ENCODE data around the gene RPP40. TPM values are rescaled to one million over a fixed set of nuclear protein-coding genes. Genes with fewer than 3 reads are reported as not detected.

Gene RPP40
- total RNA-seq, 1 experiment from 2014 or later = 15.9 TPM

DNA sequence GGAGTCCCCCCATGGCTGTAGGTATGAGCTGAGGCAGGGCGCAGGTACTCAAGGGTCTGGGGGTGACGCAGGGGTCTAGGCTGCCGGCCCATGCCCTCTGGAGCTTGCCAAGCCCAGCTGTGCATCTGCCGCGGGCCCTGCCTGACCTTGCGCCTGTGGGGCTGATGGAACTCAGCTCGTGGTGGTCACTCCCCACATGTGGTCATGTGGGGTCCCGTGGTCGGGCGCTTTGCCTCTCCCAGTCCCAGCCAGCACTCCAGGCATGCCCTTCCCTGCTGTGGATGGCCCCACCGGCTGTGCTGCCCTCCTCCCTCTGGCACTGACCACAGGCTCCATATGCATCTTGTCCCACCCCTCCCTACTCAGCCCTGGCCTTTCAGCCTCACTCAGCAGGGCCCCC is 57.3 kb downstream of the RPP40 start:
- peaks cover 13% of the 10 kb centered on the region in 2 experiments for H3K4me1 ChIP-seq (ENCODE audit: control insufficient read depth in 1 of 2, insufficient read depth in 2 of 2, low read length in 2 of 2)
- peaks cover 0 to 7% of the 10 kb centered on the region in 2 experiments; a peak in 2 of 4 replicates for H3K36me3 ChIP-seq (ENCODE audit: control insufficient read depth in 1 of 2, insufficient read depth in 2 of 2, low read length in 2 of 2)
- H4K20me1 ChIP-seq (ENCODE audit: insufficient read depth) = peaks cover 10% of the 10 kb centered on the region; the same call in 1 of the 2 replicates
- DNase-seq (ENCODE audit: low read depth, low spot score) (no peak), ATAC-seq (no peak)
- no peaks in the 10 kb centered on the region for H3K9me3 ChIP-seq (ENCODE audit: control insufficient read depth in 1 of 2, insufficient read depth in 1 of 2, low read depth in 1 of 2, low read length in 2 of 2)
- H3K4me3 ChIP-seq (replicated peaks in 1 of 2; ENCODE audit: low read depth in 1 of 2, low read length in 2 of 2) = no peak overlapping the region
- ChIA-PET RAD21 (ENCODE audit: low non-redundant PET in 1 of 2, low total read pairs in 2 of 2, uncharacterized antibody in 2 of 2, unreplicated experiment in 2 of 2) (no interaction called here), CTCF (no interaction called here), POLR2A (no interaction called here)
- no peaks in the 10 kb centered on the region for H3K9me2 ChIP-seq (ENCODE audit: insufficient read depth)
- no TSS peak for BruUV-seq (replicated peaks)
- intact Hi-C loops (cut with micrococcal nuclease) = no loop called here
- H2AFZ ChIP-seq (ENCODE audit: low read depth, low read length, poor library complexity, severe bottlenecking) = no peak overlapping the region
- no peak for TF ChIP-seq ZFX (IDR thresholded peaks at IDR 0.05)
- no peak for TF ChIP-seq TCF7L2 (IDR thresholded peaks at IDR 0.05; ENCODE audit: borderline replicate concordance, extremely low read depth, insufficient read depth, insufficient read length)
- TF ChIP-seq, protein P1, sequence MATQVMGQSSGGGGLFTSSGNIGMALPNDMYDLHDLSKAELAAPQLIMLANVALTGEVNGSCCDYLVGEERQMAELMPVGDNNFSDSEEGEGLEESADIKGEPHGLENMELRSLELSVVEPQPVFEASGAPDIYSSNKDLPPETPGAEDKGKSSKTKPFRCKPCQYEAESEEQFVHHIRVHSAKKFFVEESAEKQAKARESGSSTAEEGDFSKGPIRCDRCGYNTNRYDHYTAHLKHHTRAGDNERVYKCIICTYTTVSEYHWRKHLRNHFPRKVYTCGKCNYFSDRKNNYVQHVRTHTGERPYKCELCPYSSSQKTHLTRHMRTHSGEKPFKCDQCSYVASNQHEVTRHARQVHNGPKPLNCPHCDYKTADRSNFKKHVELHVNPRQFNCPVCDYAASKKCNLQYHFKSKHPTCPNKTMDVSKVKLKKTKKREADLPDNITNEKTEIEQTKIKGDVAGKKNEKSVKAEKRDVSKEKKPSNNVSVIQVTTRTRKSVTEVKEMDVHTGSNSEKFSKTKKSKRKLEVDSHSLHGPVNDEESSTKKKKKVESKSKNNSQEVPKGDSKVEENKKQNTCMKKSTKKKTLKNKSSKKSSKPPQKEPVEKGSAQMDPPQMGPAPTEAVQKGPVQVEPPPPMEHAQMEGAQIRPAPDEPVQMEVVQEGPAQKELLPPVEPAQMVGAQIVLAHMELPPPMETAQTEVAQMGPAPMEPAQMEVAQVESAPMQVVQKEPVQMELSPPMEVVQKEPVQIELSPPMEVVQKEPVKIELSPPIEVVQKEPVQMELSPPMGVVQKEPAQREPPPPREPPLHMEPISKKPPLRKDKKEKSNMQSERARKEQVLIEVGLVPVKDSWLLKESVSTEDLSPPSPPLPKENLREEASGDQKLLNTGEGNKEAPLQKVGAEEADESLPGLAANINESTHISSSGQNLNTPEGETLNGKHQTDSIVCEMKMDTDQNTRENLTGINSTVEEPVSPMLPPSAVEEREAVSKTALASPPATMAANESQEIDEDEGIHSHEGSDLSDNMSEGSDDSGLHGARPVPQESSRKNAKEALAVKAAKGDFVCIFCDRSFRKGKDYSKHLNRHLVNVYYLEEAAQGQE (IDR thresholded peaks at IDR 0.05; ENCODE audit: low read depth) = no peak
- TF ChIP-seq SRF (IDR thresholded peaks at IDR 0.05; ENCODE audit: low read depth) = no peak
- no peak for TF ChIP-seq JUND (IDR thresholded peaks at IDR 0.05)
- no peak for TF ChIP-seq YY1 (IDR thresholded peaks at IDR 0.05; ENCODE audit: extremely low read depth, insufficient replicate concordance, low read depth, low read length)
- no peak for TF ChIP-seq RAD21 (IDR thresholded peaks at IDR 0.05; ENCODE audit: low read depth)
- no peak for TF ChIP-seq ELF1 (IDR thresholded peaks at IDR 0.05; ENCODE audit: borderline replicate concordance, low read depth)
- TF ChIP-seq, protein P2, sequence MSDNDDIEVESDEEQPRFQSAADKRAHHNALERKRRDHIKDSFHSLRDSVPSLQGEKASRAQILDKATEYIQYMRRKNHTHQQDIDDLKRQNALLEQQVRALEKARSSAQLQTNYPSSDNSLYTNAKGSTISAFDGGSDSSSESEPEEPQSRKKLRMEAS (IDR thresholded peaks at IDR 0.05) = no peak
- no peak for TF ChIP-seq FOSL1 (IDR thresholded peaks at IDR 0.05; ENCODE audit: low read depth)
- no peak for TF ChIP-seq POLR2A (IDR thresholded peaks at IDR 0.05; ENCODE audit: borderline replicate concordance, extremely low read depth, insufficient read depth, insufficient read length)
- TF ChIP-seq EZH2phosphoT487 (IDR thresholded peaks at IDR 0.05; ENCODE audit: borderline replicate concordance) = no peak
- TF ChIP-seq ATF3 (IDR thresholded peaks at IDR 0.05) = no peak
- TF ChIP-seq POLR2AphosphoS5 (IDR thresholded peaks at IDR 0.05; ENCODE audit: low read depth, low read length) = no peak
- no peak for TF ChIP-seq SP1 (IDR thresholded peaks at IDR 0.05; ENCODE audit: low read depth)
- TF ChIP-seq ZNF274 (IDR thresholded peaks at IDR 0.05; ENCODE audit: low read depth, low read length) = no peak
- TF ChIP-seq SIN3A (IDR thresholded peaks at IDR 0.05; ENCODE audit: low read depth) = no peak
- no peak for TF ChIP-seq EZH2 (IDR thresholded peaks at IDR 0.05)
- no peak for TF ChIP-seq CBX3 (IDR thresholded peaks at IDR 0.05; ENCODE audit: low read depth)
- TF ChIP-seq CEBPB (IDR thresholded peaks at IDR 0.05; ENCODE audit: low read depth) = no peak
- no peaks in the 10 kb centered on the region for H3K27me3 ChIP-seq (ENCODE audit: insufficient read depth, low read length)
- no peak overlapping the region for H3K4me2 ChIP-seq (ENCODE audit: low read length)
- 0 out of 2 replicates have a peak, but pooled peaks cover 4% of the 10 kb centered on the region for H3K79me2 ChIP-seq (ENCODE audit: insufficient read depth, low read length)
- no peak overlapping the region for H3K27ac ChIP-seq (ENCODE audit: low read depth, low read length)
- H3K9ac ChIP-seq (ENCODE audit: low read length) = no peak overlapping the region
